Suppressor macrophage (primary cell): ENCODE measurements around the gene CAMLG.

ENCODE experiments used
- DNase-seq, 4 experiments: peaks; one replicate each; pipeline ENCODE4 v3.0.0-alpha.2; 2020 to 2022

Gene CAMLG

DNA sequence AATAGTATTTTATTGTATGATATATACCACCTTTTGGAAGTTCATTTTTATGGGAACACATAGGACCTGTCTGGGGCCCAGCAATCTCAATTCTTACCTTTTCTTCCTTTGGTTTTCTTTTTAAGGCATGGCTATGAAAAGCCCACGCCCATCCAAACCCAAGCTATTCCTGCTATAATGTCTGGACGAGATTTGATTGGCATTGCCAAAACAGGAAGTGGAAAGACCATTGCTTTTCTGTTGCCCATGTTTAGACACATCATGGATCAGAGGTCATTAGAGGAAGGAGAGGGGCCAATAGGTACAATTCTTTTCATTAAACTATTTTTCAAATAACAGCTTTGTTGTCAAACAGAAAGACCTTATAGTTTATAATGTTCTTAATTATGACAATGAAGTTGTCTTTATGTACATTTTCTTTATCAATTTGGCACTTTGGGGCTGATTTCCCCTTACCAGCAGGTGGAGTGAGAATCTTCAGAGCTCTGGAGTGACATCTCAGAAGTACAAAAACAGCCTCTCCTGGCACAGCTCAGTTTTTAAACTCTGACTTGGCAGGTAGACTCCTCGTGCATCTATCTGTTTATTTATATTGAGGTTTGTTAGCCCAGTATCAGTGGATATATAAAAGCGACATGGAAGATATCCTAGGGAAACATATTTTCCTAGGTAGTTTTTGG, 46.0 kb downstream of the CAMLG start:
- DNase-seq, result no peak

GRCh38 chr5:134784946-134785620, 46.7 kb downstream of the CAMLG start:
- no peak for DNase-seq

DNA sequence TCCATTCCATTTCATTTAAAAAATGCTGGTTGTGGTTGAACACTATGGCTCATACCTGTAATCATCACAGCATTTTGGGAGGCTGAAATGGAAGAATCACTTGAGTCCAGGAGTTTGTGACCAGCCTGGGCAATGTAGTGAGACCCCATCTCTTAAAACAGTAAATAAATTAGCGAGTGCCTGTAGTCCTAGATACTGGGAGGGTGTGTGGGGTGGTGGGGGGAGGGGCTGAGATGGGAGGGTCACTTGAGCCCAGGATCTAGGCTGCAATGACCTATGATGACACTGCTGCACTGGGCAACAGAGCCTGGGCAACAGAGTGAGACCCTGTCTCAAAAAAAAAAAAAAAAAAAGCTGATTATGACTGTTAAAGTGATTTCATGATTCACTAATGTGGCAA, 49.3 kb downstream of the CAMLG start:
- no peak for DNase-seq

DNA sequence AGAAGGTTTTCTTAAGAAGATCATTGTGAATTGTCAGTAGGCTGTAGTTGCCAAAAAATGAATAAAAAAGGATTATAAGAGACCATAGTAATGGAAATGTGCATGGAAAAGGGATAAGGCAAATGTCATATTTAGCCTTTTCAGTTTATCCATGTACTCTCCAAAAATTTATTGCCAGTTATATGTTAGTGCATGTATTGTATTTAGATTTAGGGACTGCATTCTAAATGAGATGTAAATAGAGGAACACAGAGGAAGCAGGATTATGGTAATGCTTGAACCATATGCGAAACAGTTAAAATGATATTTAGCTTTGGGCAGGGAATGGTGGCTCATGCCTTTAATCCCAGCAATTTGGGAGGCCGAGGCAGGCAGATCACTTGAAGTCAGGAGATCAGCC, 53.2 kb downstream of the CAMLG start:
- DNase-seq, result no peak

DNA sequence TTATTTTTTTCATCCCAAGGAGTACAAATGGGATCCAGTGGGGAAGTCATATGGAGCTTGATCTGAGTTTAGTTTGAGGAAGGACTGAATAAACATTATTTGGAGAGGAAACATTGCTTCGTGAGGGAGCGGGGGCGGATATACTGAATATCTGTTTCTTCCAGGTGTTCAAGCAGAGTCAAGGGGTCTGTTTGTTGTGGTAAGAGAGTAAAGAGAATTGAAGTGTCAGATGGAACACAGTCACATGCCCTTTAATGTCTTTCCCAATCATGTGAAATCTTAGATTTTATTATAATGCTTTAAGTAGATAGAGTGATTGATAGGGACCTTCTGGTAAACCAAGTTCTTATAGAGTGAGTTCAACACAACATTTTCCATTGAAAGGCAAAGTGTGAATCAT, 53.9 kb downstream of the CAMLG start:
- DNase-seq, result no peak

GRCh38 chr5:134793111-134793510, 54.8 kb downstream of the CAMLG start:
- no peak for DNase-seq

DNA sequence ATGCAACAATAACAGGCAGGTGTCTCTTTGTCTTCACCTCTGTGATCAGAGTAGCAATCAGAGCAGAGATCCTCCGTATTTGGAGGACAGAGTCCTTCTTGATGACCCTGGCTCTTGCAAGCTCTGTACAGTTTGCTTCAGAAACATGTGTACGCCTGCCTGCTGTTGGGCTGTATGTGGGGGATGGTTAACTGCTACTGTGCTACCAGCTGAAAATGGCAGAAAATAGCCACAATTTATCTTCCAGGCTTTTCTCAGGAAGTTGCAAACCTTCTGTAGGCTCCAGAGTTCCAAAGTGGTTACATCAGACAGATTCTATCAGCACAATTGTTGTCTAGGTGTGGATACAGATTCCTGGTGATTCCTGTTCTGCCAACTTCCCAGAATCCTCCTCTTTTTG, 55.7 kb downstream of the CAMLG start:
- DNase-seq, result no peak

DNA sequence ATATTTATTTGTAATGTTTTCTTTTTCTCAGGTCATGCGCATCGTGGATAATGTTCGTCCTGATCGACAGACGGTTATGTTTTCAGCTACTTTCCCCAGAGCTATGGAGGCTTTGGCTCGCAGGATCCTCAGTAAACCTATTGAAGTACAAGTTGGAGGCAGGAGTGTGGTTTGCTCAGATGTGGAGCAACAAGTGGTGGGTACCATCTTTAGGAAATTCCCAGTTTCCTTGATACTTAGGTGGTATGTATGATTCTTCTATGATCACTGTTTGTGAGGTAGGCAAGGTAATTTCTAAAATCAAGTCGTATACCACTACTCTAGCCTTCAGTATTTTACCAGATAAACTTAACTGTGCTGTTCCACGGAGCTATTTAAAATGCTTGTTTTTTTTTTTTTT, 56.5 kb downstream of the CAMLG start:
- DNase-seq, result no peak

DNA sequence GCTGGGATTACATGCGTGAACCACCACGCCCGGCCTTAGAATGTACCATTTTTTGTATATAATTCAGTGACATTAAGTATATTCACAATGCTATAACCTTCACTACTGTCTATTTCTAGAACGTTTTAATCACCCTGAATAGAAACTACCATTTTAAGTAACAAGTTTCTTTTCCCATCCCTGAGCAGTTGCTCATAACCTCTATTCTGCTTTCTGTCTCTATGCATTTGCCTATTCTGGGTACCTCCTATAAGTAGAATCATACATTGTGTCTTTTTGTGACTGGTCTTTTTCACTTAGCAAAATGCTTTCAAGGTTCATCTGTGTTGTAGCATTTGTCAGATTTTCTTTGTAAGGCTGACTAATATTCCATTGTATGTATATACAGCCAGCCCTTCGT, 60.1 kb downstream of the CAMLG start:
- no peak for DNase-seq
